PC-9 (cell line): Measurements from ENCODE around the gene GCK. TPM values are rescaled to one million over a fixed set of nuclear protein-coding genes. Genes with fewer than 3 reads are reported as not detected.

ENCODE experiments used
- BruUV-seq: library from RNA; stranded (reverse); fragments of 400-500 nt; replicated peaks from 2 replicates; lab custom pipeline; 2021; lab: Mats Ljungman, UMichigan
- CTCF ChIA-PET: fragments of 300-600 bp; sonication (Branson Sonifier 250); formaldehyde crosslinking; loops from one replicate; lab custom pipeline; 2022; ENCODE audit warnings: antibody characterized with exemption; lab: Charles Lee
- POLR2A ChIA-PET: fragments of 300-600 bp; sonication (Branson Sonifier 250); formaldehyde crosslinking; loops from one replicate; lab custom pipeline; 2022; ENCODE audit warnings: antibody characterized with exemption; ENCODE audit not compliant: unreplicated experiment; lab: Charles Lee
- DNase-seq, 2 experiments: peaks; one replicate each; pipeline versions ENCODE4 v3.0.0 to v3.0.0-alpha.2; 2015 to 2022; ENCODE audit warnings: mixed read lengths in 1 of 2
- H2AFZ ChIP-seq: fragments of 200-600 bp; sonication (generic); 2 replicates; pipeline ENCODE4 v1.8.1; 2017; ENCODE audit warnings: antibody characterized with exemption
- H3F3A ChIP-seq: fragments of 200-600 bp; sonication (generic); 2 replicates; pipeline ENCODE4 v1.8.1; 2017; ENCODE audit warnings: antibody characterized with exemption, mild to moderate bottlenecking, low read depth; ENCODE audit not compliant: insufficient read depth
- H3K27ac ChIP-seq: fragments of 200-600 bp; sonication (generic); 2 replicates; pipeline ENCODE4 v1.6.1; 2016; ENCODE audit warnings: mixed run types
- H3K27me3 ChIP-seq: fragments of 200-600 bp; sonication (generic); 2 replicates; pipeline ENCODE4 v1.6.1; 2016; ENCODE audit warnings: low read depth, mixed run types; ENCODE audit not compliant: insufficient read depth
- H3K36me3 ChIP-seq: fragments of 200-600 bp; sonication (generic); 2 replicates; pipeline ENCODE4 v1.6.1; 2016; ENCODE audit warnings: low read depth, mixed run types
- H3K4me1 ChIP-seq: fragments of 200-600 bp; sonication (generic); replicated peaks from 2 replicates; pipeline ENCODE4 v1.6.1; 2016; ENCODE audit warnings: mixed run types; ENCODE audit not compliant: insufficient read depth
- H3K4me2 ChIP-seq: fragments of 200-600 bp; sonication (generic); 2 replicates; pipeline ENCODE4 v1.6.1; 2017; ENCODE audit warnings: mixed run types
- H3K4me3 ChIP-seq: fragments of 200-600 bp; sonication (generic); 2 replicates; pipeline ENCODE4 v1.6.1; 2016; ENCODE audit warnings: mixed run types
- H3K79me2 ChIP-seq: fragments of 200-600 bp; sonication (generic); 2 replicates; pipeline ENCODE4 v1.6.1; 2017; ENCODE audit warnings: low read depth, mixed run types
- H3K9me2 ChIP-seq: fragments of 200-600 bp; sonication (generic); 2 replicates; pipeline ENCODE4 v1.8.1; 2017; ENCODE audit warnings: mild to moderate bottlenecking; ENCODE audit not compliant: insufficient read depth
- H3K9me3 ChIP-seq: fragments of 200-600 bp; sonication (generic); 2 replicates; pipeline ENCODE4 v1.8.1; 2016; ENCODE audit warnings: low read depth; ENCODE audit not compliant: insufficient read depth
- H4K20me1 ChIP-seq: fragments of 200-600 bp; sonication (generic); 2 replicates; pipeline ENCODE4 v1.8.1; 2017; ENCODE audit not compliant: insufficient read depth
- CTCF ChIP-seq: fragments of 200-600 bp; sonication (generic); conservative IDR thresholded peaks from 2 replicates; pipeline ENCODE4 v1.6.1; 2017; ENCODE audit warnings: mixed run types, antibody characterized with exemption, mild to moderate bottlenecking, moderate library complexity
- EZH2 ChIP-seq: fragments of 200-600 bp; sonication (generic); IDR thresholded peaks from 2 replicates; pipeline ENCODE4 v1.8.0; 2017; ENCODE audit warnings: antibody characterized with exemption, low read depth
- intact Hi-C: fragments of 100-400 bp; cut with micrococcal nuclease; formaldehyde crosslinking; loops from one replicate; pipeline ENCODE4 v1.10.0; 2022; ENCODE audit not compliant: unreplicated experiment
- total RNA-seq: library from RNA; stranded (reverse); gene quantifications from 2 replicates; pipeline ENCODE4 v1.2.3, GENCODE V29; 2021

GCK gene
- total RNA-seq, 1 experiment from 2014 or later = not detected

GRCh38 chr7:44145479-44145968 is 43.7 kb downstream of the GCK start:
- intact Hi-C loops = no loop called here
- Histone ChIP-seq H3F3A (peaks cover 5% of the 10 kb centered on the region; the same call in 1 of the 2 replicates), H3K36me3 (no peaks in the 10 kb centered on the region), H3K4me3 (no peak overlapping the region), H3K79me2 (no peaks in the 10 kb centered on the region), H3K27me3 (no peaks in the 10 kb centered on the region), H3K27ac (no peak overlapping the region), H2AFZ (no peak overlapping the region), H3K4me2 (no peak overlapping the region), H3K4me1 (peaks cover 8% of the 10 kb centered on the region), H4K20me1 (no peaks in the 10 kb centered on the region), H3K9me2 (no peaks in the 10 kb centered on the region), H3K9me3 (no peaks in the 10 kb centered on the region)
- POLR2A ChIA-PET = no interaction called here
- no peak for TF ChIP-seq EZH2
- TF ChIP-seq CTCF = no peak
- CTCF ChIA-PET = no interaction called here
- no peak for DNase-seq
- no TSS peak for BruUV-seq

- DNase-seq = no peak
- peaks cover 3% of the 10 kb centered on the region for H3K4me1 ChIP-seq
- H3K9me3 ChIP-seq = no peaks in the 10 kb centered on the region
- H3K36me3 ChIP-seq = no peaks in the 10 kb centered on the region
- BruUV-seq = no TSS peak
- no peak overlapping the region for H3K27ac ChIP-seq
- no peak overlapping the region for H3K4me3 ChIP-seq
- H2AFZ ChIP-seq = no peak overlapping the region
- no peaks in the 10 kb centered on the region for H4K20me1 ChIP-seq
- CTCF ChIA-PET = no interaction called here
- peaks cover 5% of the 10 kb centered on the region; the same call in 1 of the 2 replicates for H3F3A ChIP-seq
- H3K79me2 ChIP-seq = no peaks in the 10 kb centered on the region
- no peak overlapping the region for H3K4me2 ChIP-seq
- H3K27me3 ChIP-seq = no peaks in the 10 kb centered on the region
- H3K9me2 ChIP-seq = no peaks in the 10 kb centered on the region
- TF ChIP-seq EZH2 = no peak
- POLR2A ChIA-PET = no interaction called here
- intact Hi-C loops = no loop called here
Measured at GRCh38 chr7:44144968-44145478, 44.2 kb downstream of the GCK start.

DNA sequence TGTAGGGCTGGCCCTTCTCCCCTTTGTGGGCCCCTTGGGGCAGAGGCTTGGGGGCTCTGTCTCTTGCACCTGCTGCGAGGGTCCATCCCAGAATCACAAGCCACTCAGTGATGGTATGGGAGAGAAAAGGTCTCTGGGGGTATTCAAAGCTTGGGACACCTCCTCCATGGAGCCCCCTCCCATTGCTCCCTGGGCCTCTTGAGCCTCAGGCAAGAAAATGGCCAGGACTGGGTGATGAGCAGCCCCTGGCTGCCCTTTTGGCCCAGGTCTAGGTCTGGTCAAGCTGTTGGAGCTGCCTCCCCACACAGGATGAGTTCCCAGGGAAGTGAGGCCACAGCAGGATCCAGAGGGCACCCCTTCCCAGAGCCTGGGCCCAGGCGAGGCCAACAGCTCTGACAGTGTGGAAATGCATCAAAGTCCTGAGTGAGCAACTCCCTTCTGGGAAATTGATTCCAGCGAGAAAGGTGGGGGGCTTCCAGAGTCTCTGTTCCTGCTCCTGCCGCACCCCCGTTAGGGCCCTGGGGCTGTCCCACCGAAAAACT is 44.7 kb downstream of the GCK start:
- no TSS peak for BruUV-seq
- CTCF ChIA-PET = no interaction called here
- Histone ChIP-seq H3K9me2 (no peaks in the 10 kb centered on the region), H3K27ac (no peak overlapping the region), H3K27me3 (no peaks in the 10 kb centered on the region), H2AFZ (no peak overlapping the region), H4K20me1 (no peaks in the 10 kb centered on the region), H3K4me2 (no peak overlapping the region), H3K36me3 (no peaks in the 10 kb centered on the region), H3K4me3 (no peak overlapping the region), H3K9me3 (no peaks in the 10 kb centered on the region), H3K79me2 (no peaks in the 10 kb centered on the region), H3K4me1 (no peaks in the 10 kb centered on the region), H3F3A (peaks cover 5% of the 10 kb centered on the region; the same call in 1 of the 2 replicates)
- POLR2A ChIA-PET = no interaction called here
- intact Hi-C loops = no loop called here
- no peak for DNase-seq
- TF ChIP-seq EZH2 (no peak), CTCF (no peak)
